ENCODE data around the gene CLK3. TPM values are rescaled to one million over a fixed set of nuclear protein-coding genes. Genes with fewer than 3 reads are reported as not detected.
"Not testable (repeated sequence)": the region's sequence is repeated elsewhere in the genome, so short reads cannot be mapped to it uniquely, and the experiment has no call there.

The CLK3 gene
- total and polyA plus RNA-seq, 8 donors, result 58.0 to 91.0 (median 80.3) TPM

DNA sequence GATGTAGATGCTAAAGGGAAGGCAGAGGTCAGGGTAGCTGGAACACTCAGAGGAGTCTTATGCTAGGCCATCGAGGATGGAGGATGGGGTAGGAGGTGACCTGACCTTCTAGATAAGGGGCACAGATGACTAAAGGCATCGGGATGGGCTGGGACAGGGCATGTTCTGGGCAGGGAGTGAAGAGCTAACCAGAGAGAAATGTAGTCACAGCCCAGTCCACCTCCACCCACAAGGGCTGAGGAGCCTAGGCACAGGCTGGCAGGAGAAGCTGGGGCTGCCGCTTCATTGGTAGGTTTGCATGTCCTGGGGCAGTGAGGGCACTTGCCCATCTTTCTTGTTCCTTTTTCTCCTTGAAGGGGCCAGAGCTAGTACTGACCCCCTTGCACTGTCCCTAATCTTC lies 12.6 kb downstream of the CLK3 start:
- TF ChIP-seq CTCF (IDR thresholded peaks at IDR 0.05), result no peak
- ATAC-seq, result no peak
- intact Hi-C loops (cut with DNase I), result no loop called here

DNA sequence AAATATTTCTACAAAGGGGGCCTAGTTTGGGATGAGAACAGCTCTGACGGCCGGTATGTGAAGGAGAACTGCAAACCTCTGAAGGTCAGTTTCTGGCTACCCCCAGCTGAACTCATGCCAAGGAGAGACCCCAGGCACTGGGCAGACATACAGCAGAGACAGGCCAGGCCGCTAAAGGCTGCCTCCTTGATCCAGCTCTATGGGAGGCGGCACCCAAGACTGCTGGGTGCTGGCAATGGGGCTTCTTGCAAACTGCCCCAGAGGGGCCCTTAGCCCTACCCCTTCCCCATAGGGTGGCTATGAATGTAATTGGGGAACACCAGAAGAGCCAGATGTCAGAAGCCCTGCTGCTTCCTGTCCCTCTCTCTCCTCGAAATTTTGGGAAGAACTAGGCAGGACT lies 13.3 kb downstream of the CLK3 start:
- no peak overlapping the region for H3K27ac ChIP-seq
- no peak overlapping the region for H3K4me3 ChIP-seq
- DNase-seq (no peak), ATAC-seq (no peak)
- H3K4me1 ChIP-seq, result no peaks in the 10 kb centered on the region
- peaks cover 0 to 99% of the 10 kb centered on the region in 2 donors for H3K36me3 ChIP-seq
- no peak for TF ChIP-seq CTCF (IDR thresholded peaks at IDR 0.05)
- H3K9me3 ChIP-seq, result no peaks in the 10 kb centered on the region
- H3K27me3 ChIP-seq, result no peaks in the 10 kb centered on the region
- intact Hi-C loops (cut with DNase I), result no loop called here

More for the DNA sequence above, 12.6 kb downstream of the CLK3 start:
- no peak for DNase-seq
- Histone ChIP-seq H3K4me1 (peaks cover 0 to 5% of the 10 kb centered on the region in 2 donors), H3K27me3 (no peaks in the 10 kb centered on the region), H3K36me3 (peaks cover 0 to 99% of the 10 kb centered on the region in 2 donors), H3K9me3 (no peaks in the 10 kb centered on the region), H3K27ac (no peak overlapping the region), H3K4me3 (no peak overlapping the region)

DNA sequence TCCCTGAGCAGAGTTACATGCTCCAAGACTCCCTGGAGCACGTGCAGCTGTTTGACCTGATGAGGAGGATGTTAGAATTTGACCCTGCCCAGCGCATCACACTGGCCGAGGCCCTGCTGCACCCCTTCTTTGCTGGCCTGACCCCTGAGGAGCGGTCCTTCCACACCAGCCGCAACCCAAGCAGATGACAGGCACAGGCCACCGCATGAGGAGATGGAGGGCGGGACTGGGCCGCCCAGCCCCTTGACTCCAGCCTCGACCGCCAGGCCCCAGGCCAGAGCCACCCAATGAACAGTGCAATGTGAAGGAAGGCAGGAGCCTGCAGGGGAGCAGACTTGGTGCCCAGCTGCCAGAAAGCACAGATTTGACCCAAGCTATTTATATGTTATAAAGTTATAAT lies 14.1 kb downstream of the CLK3 start:
- not testable (repeated sequence) for H3K27ac ChIP-seq, DNase-seq, H3K9me3 ChIP-seq, ATAC-seq, H3K27me3 ChIP-seq, H3K4me3 ChIP-seq, H3K4me1 ChIP-seq
- peaks cover 0 to 99% of the 10 kb centered on the region in 2 donors for H3K36me3 ChIP-seq
- intact Hi-C loops (cut with DNase I), result loop anchor here (10.0 kb wide), 2 partner anchors 135 to 325 kb away; partner anchors contain the start of gene RPP25 (in 1 of the 2)

DNA sequence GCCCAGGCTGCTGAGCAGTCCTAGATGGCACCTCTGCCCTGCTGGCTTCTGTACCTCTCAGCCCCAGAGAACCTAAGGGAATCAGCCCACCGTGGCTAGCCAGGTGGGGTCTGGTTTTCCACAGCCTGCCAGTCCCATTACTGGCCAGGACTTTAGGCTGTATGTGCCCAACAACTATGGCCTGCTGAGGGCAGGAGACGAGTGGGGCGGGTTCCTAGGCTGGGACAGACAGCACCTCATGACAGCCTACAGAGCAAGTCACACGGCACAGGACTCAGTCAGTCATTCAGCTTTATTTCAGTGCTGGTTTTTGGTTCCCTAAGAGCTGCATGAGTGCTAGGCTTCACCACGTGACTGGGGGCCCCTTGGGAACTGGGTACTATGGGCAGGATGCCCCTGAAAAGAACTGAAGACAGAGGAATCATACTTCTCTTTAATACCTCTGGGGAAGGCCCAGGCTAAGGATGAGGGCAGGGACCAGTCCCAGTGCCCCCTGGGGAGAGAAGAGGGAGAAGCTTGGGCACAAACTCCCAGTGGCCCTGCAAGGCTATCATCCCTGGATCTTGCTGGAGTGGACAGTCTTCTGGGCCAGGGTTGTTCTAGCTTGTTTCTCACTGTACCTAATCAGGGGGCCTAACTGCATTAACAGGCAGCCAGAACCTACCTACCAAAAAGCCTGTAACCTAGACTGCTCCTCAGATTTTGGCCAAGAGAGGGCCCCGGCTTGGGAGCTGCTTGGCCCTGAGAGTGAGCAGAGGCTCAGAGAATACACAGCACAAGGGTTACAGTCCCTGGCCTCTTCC lies 14.8 kb downstream of the CLK3 start:
- intact Hi-C loops (cut with DNase I), result loop anchor here (10.0 kb wide), 2 partner anchors 134 to 324 kb away; partner anchors contain the start of gene RPP25 (in 1 of the 2)
- peaks cover 0 to 99% of the 10 kb centered on the region in 2 donors for H3K36me3 ChIP-seq
- H3K4me1 ChIP-seq, result no peaks in the 10 kb centered on the region
- no peak overlapping the region for H3K27ac ChIP-seq
- no peaks in the 10 kb centered on the region for H3K27me3 ChIP-seq
- ATAC-seq (no peak), DNase-seq (no peak)
- no peaks in the 10 kb centered on the region for H3K9me3 ChIP-seq
- TF ChIP-seq CTCF (IDR thresholded peaks at IDR 0.05), result no peak
- no peak overlapping the region for H3K4me3 ChIP-seq

DNA sequence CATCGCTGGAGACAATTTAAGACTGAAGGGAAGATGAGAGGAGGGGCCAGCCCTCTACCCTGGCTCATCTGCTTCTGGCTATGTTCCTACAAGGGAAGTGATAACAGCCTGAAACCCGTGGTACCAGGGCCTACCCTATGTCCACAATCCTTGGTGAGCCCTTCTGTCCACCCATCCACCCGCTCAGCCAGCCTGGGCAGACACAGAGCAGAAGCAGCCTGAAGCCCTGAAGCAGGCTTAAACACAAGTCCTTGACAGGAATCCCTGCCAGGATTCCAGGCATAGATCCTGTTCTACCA lies 15.4 kb downstream of the CLK3 start:
- no peaks in the 10 kb centered on the region for H3K27me3 ChIP-seq
- H3K36me3 ChIP-seq, result peaks cover 0 to 99% of the 10 kb centered on the region in 2 donors
- TF ChIP-seq CTCF (IDR thresholded peaks at IDR 0.05), result no peak
- no peaks in the 10 kb centered on the region for H3K4me1 ChIP-seq
- H3K9me3 ChIP-seq, result no peaks in the 10 kb centered on the region
- no peak overlapping the region for H3K4me3 ChIP-seq
- H3K27ac ChIP-seq, result no peak overlapping the region
- intact Hi-C loops (cut with DNase I), result loop anchor here (10.0 kb wide), 2 partner anchors 134 to 324 kb away; partner anchors contain the start of gene RPP25 (in 1 of the 2)
- DNase-seq (no peak), ATAC-seq (no peak)

Data from left lung (tissue), 10 donors.